HG02798 (cell line): ENCODE measurements around the gene XRN2.

Experiments used
- ATAC-seq: cut with Tn5 transposase; IDR thresholded peaks from one replicate; pipeline ENCODE4 v1.9.1; 2021; ENCODE audit warnings: mild to moderate bottlenecking; ENCODE audit not compliant: unreplicated experiment, poor library complexity

The XRN2 gene

DNA sequence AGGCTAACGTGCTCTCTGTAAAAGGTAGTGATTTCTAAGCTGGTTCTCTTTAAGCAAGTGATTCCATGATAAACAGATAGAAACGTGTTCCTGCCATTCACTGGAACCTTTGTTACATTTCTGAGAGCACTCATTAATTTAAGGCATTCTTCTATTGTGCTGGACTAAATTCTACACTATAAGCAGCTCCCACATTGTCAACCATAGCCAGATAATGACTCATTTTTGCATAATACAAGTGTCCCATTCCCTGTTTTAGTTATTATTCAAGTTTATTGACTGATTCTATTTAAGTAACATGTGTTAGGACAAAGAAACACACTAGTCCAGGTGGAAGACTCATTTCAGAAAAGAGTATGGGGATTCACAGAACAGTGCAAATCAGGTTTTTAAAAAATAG is 13.5 kb upstream of the XRN2 start:
- no peak for ATAC-seq

DNA sequence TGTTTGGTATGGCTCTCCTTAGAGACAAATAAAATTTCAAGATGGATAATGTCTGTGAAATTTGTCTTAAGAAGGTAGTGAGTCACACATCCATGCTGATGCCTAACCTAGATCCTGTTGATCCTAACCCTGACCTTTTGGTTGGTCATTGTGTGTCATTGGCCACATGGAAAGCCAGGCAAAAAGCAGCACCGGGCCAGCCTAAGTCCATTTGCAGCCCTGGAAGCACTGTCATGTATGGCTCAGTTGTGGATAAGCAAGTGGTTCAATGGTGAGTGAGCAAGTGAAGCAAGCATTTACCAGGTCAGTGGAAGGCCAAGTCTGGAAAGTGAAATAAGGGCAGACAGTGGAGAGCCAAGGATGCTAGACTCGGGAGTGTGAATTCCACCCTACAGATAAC is 12.1 kb upstream of the XRN2 start:
- no peak for ATAC-seq

DNA sequence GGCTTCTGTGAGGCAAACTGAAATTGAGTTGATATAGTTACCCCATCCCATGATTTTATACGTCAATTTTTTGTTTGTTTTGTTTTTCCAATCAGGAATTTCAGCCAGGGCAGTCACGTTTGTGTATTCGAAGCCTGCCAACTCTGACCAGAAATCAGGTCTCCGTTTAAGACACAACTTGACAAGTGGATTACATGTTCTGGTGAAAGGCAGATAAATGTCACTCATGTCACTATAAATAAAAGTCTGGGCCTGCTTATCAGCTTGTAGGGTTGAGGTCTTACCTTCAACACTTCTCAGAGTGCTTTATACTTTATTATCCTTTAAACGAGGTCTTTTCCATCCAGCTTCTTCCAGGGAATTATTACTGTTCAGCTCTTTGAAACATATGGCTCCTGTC is 8.4 kb upstream of the XRN2 start:
- no peak for ATAC-seq

DNA sequence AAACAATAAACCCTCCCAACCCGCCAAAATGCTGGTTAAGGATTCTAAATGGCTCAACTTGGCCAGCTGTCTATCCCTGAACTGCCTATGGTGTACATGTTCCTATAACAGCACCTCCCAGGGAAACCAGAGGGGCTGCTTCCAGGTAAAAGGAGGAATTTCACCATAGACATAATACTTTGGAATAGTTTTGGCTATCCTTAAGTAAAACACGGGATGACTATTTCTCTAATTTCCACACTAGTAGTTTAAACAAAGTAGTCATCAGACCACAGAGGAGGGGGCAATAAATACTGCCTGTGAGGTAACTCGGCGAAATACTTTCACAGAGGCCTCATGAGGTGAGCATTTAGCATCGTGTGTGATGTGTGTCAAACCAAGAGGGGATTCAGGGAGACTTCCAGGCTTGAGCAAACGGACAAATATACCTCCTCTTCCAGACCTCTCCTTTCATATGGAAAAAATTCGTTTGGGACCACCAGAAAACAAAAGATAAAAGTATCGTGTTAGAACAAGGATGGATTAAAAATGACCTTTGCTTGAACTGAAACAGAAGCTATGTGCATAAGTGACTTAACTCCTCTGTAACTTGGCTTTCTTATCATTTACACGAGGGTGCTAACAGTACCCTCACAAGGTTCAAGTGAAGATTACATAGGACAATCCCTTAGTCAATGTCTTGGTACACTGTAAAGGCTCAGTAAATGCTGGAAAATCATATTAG is 1.0 kb upstream of the XRN2 start:
- ATAC-seq, result no peak

DNA sequence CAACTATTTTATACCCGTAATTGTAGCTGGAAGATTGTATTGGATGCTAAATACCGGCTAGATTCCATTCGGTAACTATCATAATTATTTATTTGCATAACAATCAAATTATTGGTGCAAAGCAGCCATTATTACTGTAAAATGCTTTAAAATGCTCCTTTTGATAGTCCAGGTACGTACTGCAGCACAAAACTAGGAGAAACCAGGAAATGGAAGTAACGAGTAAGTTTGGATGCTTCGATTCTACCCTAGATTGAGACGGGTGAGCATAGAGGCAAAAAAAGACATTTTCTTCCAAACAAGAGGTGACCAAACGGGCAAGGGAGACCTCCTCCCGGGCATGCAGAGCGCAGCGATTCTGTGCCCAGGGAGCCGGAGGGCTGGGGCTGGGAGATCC is 469 bp upstream of the XRN2 start:
- no peak for ATAC-seq

DNA sequence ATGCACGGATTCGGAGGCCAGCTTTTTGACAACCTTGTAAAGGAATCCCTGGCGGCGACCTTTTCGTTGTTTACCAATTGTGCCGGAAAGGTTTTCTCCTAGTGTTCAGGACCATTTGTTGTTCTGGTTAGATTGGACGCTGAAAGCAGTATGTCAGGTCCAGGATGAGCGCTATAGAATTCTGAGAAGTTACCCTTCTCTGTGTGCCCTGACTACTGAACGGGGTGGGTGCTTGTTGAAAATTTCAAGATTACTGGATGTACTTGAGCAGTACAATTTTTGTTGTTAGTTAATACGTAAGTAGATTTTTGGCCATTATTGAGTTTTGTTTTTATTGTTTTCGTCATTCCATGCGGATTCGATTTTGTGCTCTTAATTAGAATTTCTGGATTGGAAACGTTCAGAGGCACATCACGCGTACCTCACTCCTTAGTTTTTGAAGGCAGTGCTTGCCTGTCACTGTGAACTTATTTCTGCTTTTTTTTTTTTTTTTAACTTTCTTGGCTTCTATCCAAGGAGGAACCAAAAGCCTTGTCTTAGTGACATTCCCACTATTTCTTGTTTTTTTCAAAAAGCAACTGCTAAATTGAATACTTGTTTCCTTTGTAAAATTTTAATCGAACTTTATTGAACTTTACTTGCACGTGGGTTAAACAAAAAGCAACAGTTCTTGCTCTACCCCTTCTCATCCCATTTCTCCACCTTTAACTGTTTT is 898 bp downstream of the XRN2 start:
- ATAC-seq, result peak; percentile 3

DNA sequence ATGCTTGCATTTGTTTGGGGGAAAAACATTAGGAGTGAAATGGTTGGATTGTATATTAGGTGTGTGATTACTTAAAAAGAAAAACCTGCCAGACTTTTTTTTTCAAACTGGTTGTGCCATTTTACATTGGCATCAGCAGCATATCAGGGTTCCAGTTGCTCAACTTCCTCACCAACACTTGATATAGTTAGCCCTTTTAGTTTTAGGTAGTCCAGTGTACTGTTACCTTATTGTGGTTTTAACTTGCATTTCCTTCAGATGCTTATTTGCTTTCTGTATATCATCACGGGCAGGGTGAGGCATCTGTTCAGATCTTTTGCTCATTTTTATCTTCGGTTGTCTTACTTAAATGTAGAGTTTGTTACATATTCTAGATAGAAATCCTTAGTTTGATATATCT is 5.2 kb downstream of the XRN2 start:
- ATAC-seq, result no peak

GRCh38 chr20:21309678-21310467 is 6.7 kb downstream of the XRN2 start:
- no peak for ATAC-seq

DNA sequence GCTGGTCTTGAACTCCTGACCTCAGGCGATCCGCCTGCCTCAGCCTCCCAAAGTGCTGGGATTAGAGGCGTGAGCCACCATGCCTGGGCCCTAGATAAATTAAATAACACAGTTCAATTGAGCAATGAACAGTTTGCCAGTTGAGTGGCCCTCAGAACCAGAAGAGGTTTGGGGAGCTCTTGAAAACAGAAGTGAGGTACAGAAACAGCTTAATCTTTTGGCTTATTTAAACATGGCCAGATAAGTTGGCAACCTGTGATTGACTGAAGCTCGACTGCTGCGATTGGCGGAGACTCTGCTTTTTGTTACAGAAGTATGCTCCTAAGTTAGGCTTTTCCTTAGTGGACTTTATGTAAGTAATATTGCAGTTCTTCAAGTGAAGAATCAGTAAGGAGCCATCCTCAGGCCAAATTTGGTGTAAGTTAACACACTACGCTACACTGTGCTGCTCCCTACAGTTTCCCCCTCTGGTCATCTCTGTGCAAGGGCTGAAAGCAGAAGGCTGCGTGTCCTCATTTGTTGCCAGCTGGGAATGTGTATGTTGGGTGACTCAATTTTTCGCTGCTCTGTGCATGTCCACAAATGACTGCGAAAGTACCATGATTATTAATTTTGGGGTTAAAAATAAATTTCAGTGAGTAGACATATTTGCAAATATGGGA is 9.8 kb downstream of the XRN2 start:
- no peak for ATAC-seq

GRCh38 chr20:21315138-21315537 is 12.0 kb downstream of the XRN2 start:
- peak; percentile 43 for ATAC-seq

DNA sequence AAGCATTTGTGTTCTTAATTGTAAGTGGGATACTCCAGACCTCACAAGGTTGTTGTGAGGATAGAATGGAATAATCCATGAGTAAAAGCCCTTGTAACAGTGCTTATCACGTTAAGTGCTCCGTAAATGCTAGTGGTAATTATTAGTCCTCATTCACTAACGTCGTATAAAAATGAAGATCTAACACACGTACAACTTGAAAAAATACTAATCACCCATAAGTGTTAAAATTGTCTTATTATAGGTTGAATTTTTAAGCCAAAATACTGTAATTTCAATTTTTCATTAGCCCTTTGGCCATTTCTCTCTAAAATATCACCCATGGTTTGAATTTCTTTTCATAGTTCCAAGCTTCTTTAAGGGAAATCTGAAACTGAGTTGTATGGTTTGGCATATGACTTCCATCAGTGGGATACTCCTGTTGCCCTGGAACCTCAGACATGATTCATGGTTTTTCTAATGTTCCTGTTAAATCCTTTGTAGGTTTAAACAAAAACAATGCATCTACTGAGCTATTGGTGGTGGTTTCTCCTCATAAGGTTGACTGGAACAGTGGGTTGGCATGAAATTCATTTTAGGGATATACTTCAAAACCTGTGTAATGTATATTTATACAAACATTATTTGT is 19.1 kb downstream of the XRN2 start:
- ATAC-seq, result no peak

DNA sequence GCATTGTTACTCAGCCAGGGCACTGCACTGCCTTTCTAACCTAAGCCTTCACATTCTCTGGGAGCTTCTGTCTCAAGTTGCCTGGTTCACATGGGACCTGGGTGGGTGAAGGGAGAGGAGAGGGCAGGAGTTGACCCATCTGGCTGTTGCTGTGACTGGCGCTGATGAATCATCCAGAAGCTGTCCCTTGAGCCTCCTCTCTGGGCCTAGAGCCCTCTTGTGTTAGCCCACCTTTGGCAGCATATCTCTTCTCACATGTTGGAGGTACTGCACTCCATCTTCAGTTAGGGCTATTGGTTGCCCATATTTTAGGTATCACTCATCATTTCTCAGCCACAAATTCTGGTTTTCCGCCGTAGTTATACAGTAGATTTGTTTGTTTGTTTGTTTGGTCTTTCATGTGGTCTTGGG is 19.8 kb downstream of the XRN2 start:
- ATAC-seq, result no peak

GRCh38 chr20:21323640-21324039 is 20.5 kb downstream of the XRN2 start:
- ATAC-seq, result no peak

DNA sequence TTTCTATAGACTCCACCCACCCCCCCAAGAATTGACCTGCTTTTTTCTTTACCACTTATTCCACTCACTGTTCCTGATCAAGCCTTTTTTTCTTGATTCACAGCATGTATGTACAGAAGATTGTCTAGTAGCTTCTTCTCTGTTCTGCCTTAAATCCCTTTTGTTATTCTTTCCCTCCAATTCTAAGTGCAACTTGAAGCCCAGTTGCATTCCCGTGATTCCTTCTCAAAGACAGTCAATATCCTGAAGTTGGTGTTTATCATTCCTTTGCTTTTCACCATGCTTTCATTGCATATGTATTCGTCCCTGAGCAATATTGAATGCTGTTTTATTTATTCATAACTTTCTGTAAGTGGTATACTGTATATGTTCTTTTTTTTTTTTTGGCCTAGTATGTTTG is 21.0 kb downstream of the XRN2 start:
- ATAC-seq, result no peak

DNA sequence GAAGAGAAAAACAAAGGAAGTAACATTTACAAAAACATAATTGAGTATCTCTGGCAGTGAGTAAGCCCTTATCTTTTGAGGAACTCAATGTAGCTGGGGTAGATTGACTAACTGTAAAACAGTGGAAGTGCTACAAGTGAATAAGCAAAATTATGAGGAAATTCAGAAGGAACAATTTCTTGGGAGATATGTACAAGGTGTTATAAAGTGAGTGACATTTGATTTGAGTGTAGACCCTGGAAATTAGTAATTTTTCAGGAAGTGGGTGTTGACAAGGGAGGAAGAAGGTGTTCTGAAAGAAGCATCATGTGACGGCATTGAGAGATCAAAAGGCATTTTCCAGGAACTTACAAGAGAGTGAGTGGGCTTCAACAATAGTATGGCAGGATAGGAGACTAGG is 22.2 kb downstream of the XRN2 start:
- no peak for ATAC-seq

GRCh38 chr20:21326700-21327099 is 23.6 kb downstream of the XRN2 start:
- ATAC-seq, result no peak

DNA sequence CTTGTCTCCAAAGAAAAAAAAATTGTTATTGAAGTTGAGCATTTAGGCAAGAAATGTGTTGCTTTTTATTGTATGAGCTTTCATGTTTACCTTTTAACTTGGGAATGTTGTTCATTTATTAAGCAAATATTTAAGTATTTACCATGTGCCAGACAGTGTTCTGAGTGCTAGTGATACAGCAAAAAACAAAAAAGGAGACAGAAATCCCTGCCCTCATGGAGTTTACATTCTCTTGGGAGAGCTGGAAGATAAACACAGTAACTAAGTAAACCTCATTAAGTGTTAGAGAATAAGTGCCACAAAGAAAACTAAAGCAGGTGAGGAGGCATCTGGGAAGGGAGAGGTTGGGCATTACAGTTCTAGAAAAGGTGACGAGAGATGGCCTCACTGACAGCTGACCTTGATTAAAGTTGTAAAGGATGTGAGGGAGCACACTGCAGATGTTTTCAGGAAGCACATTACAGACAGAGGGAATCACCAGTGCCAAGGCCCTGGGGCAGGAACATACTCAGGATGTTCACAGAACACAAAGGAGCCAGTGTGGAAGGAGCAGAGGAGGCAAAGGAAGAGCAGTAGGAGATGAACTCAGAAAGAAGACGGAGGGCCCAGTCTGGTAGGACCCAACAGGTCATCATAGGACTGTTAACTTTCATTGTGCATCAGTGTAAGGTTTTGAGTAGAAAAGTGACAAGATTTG is 33.5 kb downstream of the XRN2 start:
- no peak for ATAC-seq

GRCh38 chr20:21338291-21338690 is 35.2 kb downstream of the XRN2 start:
- no peak for ATAC-seq

- no peak for ATAC-seq
Measured at GRCh38 chr20:21339499-21339898, 36.4 kb downstream of the XRN2 start.
